ENCODE results near the gene CIITA.

GRCh38 chr16:10947211-10947787, 70.3 kb downstream of the CIITA start:
- TF ChIP-seq, protein P1, sequence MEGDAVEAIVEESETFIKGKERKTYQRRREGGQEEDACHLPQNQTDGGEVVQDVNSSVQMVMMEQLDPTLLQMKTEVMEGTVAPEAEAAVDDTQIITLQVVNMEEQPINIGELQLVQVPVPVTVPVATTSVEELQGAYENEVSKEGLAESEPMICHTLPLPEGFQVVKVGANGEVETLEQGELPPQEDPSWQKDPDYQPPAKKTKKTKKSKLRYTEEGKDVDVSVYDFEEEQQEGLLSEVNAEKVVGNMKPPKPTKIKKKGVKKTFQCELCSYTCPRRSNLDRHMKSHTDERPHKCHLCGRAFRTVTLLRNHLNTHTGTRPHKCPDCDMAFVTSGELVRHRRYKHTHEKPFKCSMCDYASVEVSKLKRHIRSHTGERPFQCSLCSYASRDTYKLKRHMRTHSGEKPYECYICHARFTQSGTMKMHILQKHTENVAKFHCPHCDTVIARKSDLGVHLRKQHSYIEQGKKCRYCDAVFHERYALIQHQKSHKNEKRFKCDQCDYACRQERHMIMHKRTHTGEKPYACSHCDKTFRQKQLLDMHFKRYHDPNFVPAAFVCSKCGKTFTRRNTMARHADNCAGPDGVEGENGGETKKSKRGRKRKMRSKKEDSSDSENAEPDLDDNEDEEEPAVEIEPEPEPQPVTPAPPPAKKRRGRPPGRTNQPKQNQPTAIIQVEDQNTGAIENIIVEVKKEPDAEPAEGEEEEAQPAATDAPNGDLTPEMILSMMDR (IDR thresholded peaks at IDR 0.05): no peak
- no peak for TF ChIP-seq POLR2A (IDR thresholded peaks at IDR 0.05)

Measured in lower leg skin (tissue), 3 donors.